Neural crest cell (in vitro differentiated cells): ENCODE measurements around the gene REV1. TPM values are rescaled to one million over a fixed set of nuclear protein-coding genes. Genes with fewer than 3 reads are reported as not detected.
"Not testable (repeated sequence)": the region's sequence is repeated elsewhere in the genome, so short reads cannot be mapped to it uniquely, and the experiment has no call there.

Experiments used
- DNase-seq: peaks from one replicate; pipeline ENCODE4 v3.0.0; 2021; ENCODE audit warnings: low read depth, mixed read lengths, low spot score
- H3K27ac Mint-ChIP-seq: one replicate; pipeline ENCODE4 v1.8.0; 2021; ENCODE audit warnings: mild to moderate bottlenecking, mixed read lengths; ENCODE audit not compliant: unreplicated experiment
- H3K27me3 Mint-ChIP-seq: 2 replicates; pipeline ENCODE4 v1.8.0; 2021; ENCODE audit warnings: low read depth, mild to moderate bottlenecking, mixed read lengths
- H3K36me3 Mint-ChIP-seq: 2 replicates; pipeline ENCODE4 v1.8.0; 2021; ENCODE audit warnings: low read depth, mild to moderate bottlenecking, mixed read lengths
- H3K4me1 Mint-ChIP-seq: 2 replicates; pipeline ENCODE4 v1.8.0; 2021; ENCODE audit warnings: mixed read lengths
- H3K4me3 Mint-ChIP-seq: one replicate; pipeline ENCODE4 v1.8.0; 2021; ENCODE audit warnings: mild to moderate bottlenecking, mixed read lengths
- H3K9me3 Mint-ChIP-seq: 2 replicates; pipeline ENCODE4 v1.8.0; 2021; ENCODE audit warnings: mixed read lengths
- total RNA-seq: library from RNA; stranded (reverse); gene quantifications from 2 replicates; pipeline ENCODE4 v1.2.1, GENCODE V29; 2021
- TF ChIP-seq, protein P1 (sequence below): fragments of 200-600 bp; sonication (generic); conservative IDR thresholded peaks from 2 replicates; pipeline ENCODE4 v1.5.0; 2021; ENCODE audit warnings: antibody characterized with exemption, mild to moderate bottlenecking

Gene REV1
- total RNA-seq, 1 donor from 2014 or later, result 48.6 TPM

DNA sequence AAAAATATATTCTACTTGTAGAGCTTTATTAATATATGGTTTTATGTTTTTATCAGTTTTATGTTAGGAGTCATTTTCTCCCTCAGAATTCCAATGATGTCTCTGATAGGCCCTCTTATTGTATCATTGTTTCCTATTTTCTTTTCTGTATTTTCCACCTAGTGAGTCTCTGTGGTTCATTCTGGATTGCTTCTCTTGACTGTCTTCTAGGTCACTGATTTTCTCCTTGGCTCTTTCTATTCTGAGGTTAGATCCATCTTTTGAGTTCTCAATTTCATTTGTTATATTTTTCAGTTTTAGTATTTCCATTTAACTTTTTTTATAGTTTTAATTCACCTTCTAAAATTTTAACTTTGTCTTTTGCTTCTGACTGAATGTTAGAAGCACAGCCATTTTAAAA, 115.1 kb downstream of the REV1 start:
- peaks cover 50% of the 10 kb centered on the region for H3K36me3 Mint-ChIP-seq
- no peak for DNase-seq
- H3K27ac Mint-ChIP-seq, result no peak overlapping the region
- no peak overlapping the region for H3K4me3 Mint-ChIP-seq
- H3K27me3 Mint-ChIP-seq, result no peaks in the 10 kb centered on the region
- TF ChIP-seq, protein P1, sequence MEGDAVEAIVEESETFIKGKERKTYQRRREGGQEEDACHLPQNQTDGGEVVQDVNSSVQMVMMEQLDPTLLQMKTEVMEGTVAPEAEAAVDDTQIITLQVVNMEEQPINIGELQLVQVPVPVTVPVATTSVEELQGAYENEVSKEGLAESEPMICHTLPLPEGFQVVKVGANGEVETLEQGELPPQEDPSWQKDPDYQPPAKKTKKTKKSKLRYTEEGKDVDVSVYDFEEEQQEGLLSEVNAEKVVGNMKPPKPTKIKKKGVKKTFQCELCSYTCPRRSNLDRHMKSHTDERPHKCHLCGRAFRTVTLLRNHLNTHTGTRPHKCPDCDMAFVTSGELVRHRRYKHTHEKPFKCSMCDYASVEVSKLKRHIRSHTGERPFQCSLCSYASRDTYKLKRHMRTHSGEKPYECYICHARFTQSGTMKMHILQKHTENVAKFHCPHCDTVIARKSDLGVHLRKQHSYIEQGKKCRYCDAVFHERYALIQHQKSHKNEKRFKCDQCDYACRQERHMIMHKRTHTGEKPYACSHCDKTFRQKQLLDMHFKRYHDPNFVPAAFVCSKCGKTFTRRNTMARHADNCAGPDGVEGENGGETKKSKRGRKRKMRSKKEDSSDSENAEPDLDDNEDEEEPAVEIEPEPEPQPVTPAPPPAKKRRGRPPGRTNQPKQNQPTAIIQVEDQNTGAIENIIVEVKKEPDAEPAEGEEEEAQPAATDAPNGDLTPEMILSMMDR, result no peak
- H3K4me1 Mint-ChIP-seq, result no peaks in the 10 kb centered on the region
- H3K9me3 Mint-ChIP-seq, result peaks cover 12% of the 10 kb centered on the region

DNA sequence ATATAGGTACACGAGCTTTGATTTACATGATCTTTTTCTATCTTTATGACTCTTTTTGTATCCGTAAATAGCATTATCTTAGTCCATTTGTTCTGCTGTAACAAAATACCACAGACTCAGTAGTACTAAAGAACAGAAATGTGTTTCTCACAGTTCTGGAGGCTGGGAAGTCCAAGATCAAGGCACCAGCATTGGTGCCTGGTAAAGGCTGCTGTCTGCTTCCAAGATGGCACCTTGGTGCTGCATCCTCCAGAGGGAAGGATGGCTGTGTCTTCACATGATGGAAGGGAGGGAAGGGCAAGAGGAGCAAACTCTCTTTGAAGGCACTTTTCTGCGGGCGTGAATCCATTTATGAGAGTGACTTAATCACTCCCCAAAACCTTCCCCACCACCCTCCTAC, 116.7 kb downstream of the REV1 start:
- no peak for DNase-seq

GRCh38 chr2:99368854-99369253, 121.0 kb downstream of the REV1 start:
- not testable (repeated sequence) for DNase-seq, H3K27ac Mint-ChIP-seq, H3K9me3 Mint-ChIP-seq, H3K4me1 Mint-ChIP-seq, H3K27me3 Mint-ChIP-seq, H3K4me3 Mint-ChIP-seq
- peaks cover 31% of the 10 kb centered on the region for H3K36me3 Mint-ChIP-seq

More for the DNA sequence above, 116.7 kb downstream of the REV1 start:
- Mint-ChIP-seq H3K27me3 (no peaks in the 10 kb centered on the region), H3K36me3 (peaks cover 51% of the 10 kb centered on the region), H3K4me3 (no peak overlapping the region), H3K4me1 (no peaks in the 10 kb centered on the region), H3K9me3 (peaks cover 12% of the 10 kb centered on the region), H3K27ac (peak overlapping the region; percentile 82)
- TF ChIP-seq, protein P1, result no peak

GRCh38 chr2:99365661-99366060, 124.2 kb downstream of the REV1 start:
- DNase-seq, result no peak
- no peak overlapping the region for H3K27ac Mint-ChIP-seq

GRCh38 chr2:99356853-99357252, 133.0 kb downstream of the REV1 start:
- Mint-ChIP-seq H3K4me1 (peaks cover 3% of the 10 kb centered on the region), H3K27me3 (no peaks in the 10 kb centered on the region), H3K4me3 (no peak overlapping the region), H3K27ac (no peak overlapping the region), H3K9me3 (no peaks in the 10 kb centered on the region), H3K36me3 (peaks cover 4% of the 10 kb centered on the region)
- TF ChIP-seq, protein P1, result no peak
- no peak for DNase-seq

More at GRCh38 chr2:99365661-99366060, 124.2 kb downstream of the REV1 start:
- Mint-ChIP-seq H3K4me1 (no peaks in the 10 kb centered on the region), H3K9me3 (no peaks in the 10 kb centered on the region), H3K4me3 (no peak overlapping the region), H3K36me3 (peaks cover 19% of the 10 kb centered on the region), H3K27me3 (no peaks in the 10 kb centered on the region)
- TF ChIP-seq, protein P1, result no peak

DNA sequence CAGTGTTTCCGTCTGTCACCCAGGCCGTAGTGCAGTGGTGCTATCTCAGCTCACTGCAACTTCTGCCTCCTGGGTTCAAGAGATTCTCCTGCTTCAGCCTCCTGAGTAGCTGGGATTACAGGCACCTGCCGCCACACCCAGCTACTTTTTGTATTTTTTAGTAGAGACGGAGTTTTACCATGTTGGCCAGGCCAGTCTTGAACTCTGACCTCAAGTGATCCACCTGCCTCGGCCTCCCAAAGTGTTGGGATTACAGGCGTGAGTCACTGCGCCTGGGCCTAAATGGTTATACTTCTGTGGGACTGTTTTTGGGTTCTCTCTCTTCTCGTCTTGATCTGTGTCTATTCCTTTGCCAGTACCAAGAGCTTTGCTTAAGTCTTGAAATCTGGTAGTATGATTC, 135.0 kb downstream of the REV1 start:
- not testable (repeated sequence) for H3K27me3 Mint-ChIP-seq, H3K27ac Mint-ChIP-seq, H3K9me3 Mint-ChIP-seq, H3K36me3 Mint-ChIP-seq, H3K4me3 Mint-ChIP-seq, H3K4me1 Mint-ChIP-seq, DNase-seq

DNA sequence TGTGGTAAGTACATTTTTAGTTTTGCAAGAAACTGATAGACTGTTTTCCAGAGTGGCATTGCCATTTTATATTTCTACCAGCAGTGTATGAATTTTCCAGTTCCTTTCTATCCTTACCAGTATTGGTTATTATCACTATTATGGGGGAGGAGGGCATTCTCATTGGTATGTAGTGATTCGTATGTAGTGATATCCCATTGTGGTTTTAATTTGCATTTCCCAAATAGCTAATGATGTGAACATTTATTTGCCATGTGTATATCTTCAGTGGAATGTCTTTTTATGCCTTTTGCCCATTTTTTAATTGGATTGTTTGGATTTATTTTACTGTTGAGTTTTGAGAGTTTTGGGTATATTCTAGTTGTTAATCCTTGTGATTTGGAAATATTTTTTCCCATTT, 135.7 kb downstream of the REV1 start:
- no peaks in the 10 kb centered on the region for H3K9me3 Mint-ChIP-seq
- H3K4me1 Mint-ChIP-seq, result peaks cover 3% of the 10 kb centered on the region
- H3K27me3 Mint-ChIP-seq, result no peaks in the 10 kb centered on the region
- no peak for DNase-seq
- H3K36me3 Mint-ChIP-seq, result no peaks in the 10 kb centered on the region
- TF ChIP-seq, protein P1, result no peak
- H3K27ac Mint-ChIP-seq, result no peak overlapping the region
- H3K4me3 Mint-ChIP-seq, result no peak overlapping the region
